ENCODE results near the gene ZNF224. TPM values are rescaled to one million over a fixed set of nuclear protein-coding genes. Genes with fewer than 3 reads are reported as not detected.

The ZNF224 gene
- total and polyA plus RNA-seq, 10 of the 15 experiments (the other 5 are each of a cell fraction or from before 2014, with no cell fraction given) = 6.8 to 39.4 (median 17.2) TPM

DNA sequence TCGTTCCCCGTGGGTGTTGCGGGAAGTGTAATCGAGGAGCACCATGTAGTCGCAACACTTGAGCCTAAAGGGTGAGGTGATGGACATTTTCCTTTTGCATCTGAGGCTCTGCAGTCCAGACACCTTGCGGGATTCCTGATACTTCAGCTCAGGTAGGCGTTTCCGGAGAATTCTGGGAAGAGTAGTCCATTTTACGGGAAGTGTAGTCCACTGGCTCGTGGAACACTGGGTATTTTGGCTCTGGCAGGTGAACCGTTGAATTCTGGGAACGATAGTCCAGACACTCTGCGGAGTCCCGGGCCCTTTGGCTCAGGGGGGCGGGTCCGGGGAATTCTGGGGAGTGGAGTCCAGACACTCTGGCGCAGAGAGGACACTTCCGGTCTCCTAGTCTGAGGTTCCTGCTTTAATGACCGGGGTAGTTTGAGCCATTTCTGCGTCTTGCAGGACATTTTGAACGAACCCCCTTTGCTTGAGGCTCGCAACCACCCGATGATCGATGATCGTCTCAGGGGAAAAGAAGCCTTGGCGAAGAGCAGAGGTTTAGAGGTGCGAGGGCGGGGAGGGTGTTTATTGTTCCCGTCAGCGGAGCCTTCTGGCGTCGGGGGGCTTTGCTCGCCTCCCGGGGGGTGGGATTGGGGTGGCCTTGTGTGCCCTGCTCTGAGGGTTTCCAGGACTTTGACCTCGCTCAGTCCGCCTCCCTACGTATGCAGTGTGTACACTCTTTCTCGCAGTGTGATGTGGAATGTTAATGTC is 42.3 kb upstream of the ZNF224 start, which contains the start of gene ZNF223 (continued):
- TF ChIP-seq ZBTB40 (IDR thresholded peaks at IDR 0.05; ENCODE audit: borderline replicate concordance) (peak; percentile 91), ASH2L (IDR thresholded peaks at IDR 0.05; ENCODE audit: borderline replicate concordance, low read depth) (no peak), RAD21 (IDR thresholded peaks at IDR 0.05; ENCODE audit: insufficient read depth, low read depth, low read length) (no peak), SMARCA5 (IDR thresholded peaks at IDR 0.05) (no peak), SREBF1 (IDR thresholded peaks at IDR 0.05; ENCODE audit: low read length) (no peak), FOXM1 (IDR thresholded peaks at IDR 0.05; ENCODE audit: low read depth, low read length) (no peak), TARDBP (IDR thresholded peaks at IDR 0.05; ENCODE audit: borderline replicate concordance) (no peak), YY1 (IDR thresholded peaks at IDR 0.05; ENCODE audit: low read depth, low read length) (peak; percentile 47), RELB (IDR thresholded peaks at IDR 0.05; ENCODE audit: low read depth) (peak; percentile 84), BMI1 (IDR thresholded peaks at IDR 0.05; ENCODE audit: borderline replicate concordance) (no peak), ZNF384 (IDR thresholded peaks at IDR 0.05; ENCODE audit: borderline replicate concordance, low read depth, low read length) (no peak), PAX8 (IDR thresholded peaks at IDR 0.05) (no peak), IKZF1 (conservative IDR thresholded peaks at IDR 0.05) (peak; percentile 98), HDAC2 (IDR thresholded peaks at IDR 0.05) (no peak), MYB (IDR thresholded peaks at IDR 0.05; ENCODE audit: borderline replicate concordance, low read depth, low read length) (no peak), ATF3 (IDR thresholded peaks at IDR 0.05; ENCODE audit: borderline replicate concordance, extremely low read depth, low read depth, low read length) (no peak), ZZZ3 (IDR thresholded peaks at IDR 0.05; ENCODE audit: control insufficient read depth, insufficient read length, low read depth) (no peak), SRF (IDR thresholded peaks at IDR 0.05; ENCODE audit: low read depth in 2 of 2, low read length in 2 of 2) (no peak), SP1 (IDR thresholded peaks at IDR 0.05; ENCODE audit: low read depth, low read length) (peak; percentile 7)
- TF ChIP-seq, protein P1, sequence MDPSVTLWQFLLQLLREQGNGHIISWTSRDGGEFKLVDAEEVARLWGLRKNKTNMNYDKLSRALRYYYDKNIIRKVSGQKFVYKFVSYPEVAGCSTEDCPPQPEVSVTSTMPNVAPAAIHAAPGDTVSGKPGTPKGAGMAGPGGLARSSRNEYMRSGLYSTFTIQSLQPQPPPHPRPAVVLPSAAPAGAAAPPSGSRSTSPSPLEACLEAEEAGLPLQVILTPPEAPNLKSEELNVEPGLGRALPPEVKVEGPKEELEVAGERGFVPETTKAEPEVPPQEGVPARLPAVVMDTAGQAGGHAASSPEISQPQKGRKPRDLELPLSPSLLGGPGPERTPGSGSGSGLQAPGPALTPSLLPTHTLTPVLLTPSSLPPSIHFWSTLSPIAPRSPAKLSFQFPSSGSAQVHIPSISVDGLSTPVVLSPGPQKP (IDR thresholded peaks at IDR 0.05; ENCODE audit: low read depth, low read length) = peak; percentile 44; the same call in 1 of the 2 replicates
